Measurements from ENCODE around the gene PKN3.

Gene PKN3

GRCh38 chr9:128732576-128732975, 30.3 kb downstream of the PKN3 start:
- ATAC-seq, result no peak
- no peak for TF ChIP-seq RARB (CRISPR knock-in tag; IDR thresholded peaks at IDR 0.05)
- TF ChIP-seq BACH2 (CRISPR knock-in tag; IDR thresholded peaks at IDR 0.05; ENCODE audit: borderline replicate concordance), result no peak
- TF ChIP-seq CREB5 (CRISPR knock-in tag; IDR thresholded peaks at IDR 0.05; ENCODE audit: low read depth), result no peak
- TF ChIP-seq TSHZ2 (CRISPR knock-in tag; IDR thresholded peaks at IDR 0.05), result no peak
- no peak for TF ChIP-seq ZNF70 (CRISPR knock-in tag; IDR thresholded peaks at IDR 0.05)
- TF ChIP-seq TCF4 (CRISPR knock-in tag; IDR thresholded peaks at IDR 0.05; ENCODE audit: borderline replicate concordance), result no peak
- TF ChIP-seq CSDC2 (CRISPR knock-in tag; IDR thresholded peaks at IDR 0.05), result no peak
- no peak for TF ChIP-seq GLIS3 (CRISPR knock-in tag; IDR thresholded peaks at IDR 0.05)
- TF ChIP-seq ZC3H10 (CRISPR knock-in tag; IDR thresholded peaks at IDR 0.05), result no peak
- no peak for TF ChIP-seq CSRNP3 (CRISPR knock-in tag; IDR thresholded peaks at IDR 0.05)
- no peak for TF ChIP-seq ZNF565 (CRISPR knock-in tag; conservative IDR thresholded peaks at IDR 0.05; ENCODE audit: low read depth)
- TF ChIP-seq, protein P1, sequence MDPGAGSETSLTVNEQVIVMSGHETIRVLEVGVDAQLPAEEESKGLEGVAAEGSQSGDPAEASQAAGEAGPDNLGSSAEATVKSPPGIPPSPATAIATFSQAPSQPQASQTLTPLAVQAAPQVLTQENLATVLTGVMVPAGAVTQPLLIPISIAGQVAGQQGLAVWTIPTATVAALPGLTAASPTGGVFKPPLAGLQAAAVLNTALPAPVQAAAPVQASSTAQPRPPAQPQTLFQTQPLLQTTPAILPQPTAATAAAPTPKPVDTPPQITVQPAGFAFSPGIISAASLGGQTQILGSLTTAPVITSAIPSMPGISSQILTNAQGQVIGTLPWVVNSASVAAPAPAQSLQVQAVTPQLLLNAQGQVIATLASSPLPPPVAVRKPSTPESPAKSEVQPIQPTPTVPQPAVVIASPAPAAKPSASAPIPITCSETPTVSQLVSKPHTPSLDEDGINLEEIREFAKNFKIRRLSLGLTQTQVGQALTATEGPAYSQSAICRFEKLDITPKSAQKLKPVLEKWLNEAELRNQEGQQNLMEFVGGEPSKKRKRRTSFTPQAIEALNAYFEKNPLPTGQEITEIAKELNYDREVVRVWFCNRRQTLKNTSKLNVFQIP (CRISPR knock-in tag; IDR thresholded peaks at IDR 0.05; ENCODE audit: borderline replicate concordance, low read depth), result no peak
- no peak for TF ChIP-seq TOX (CRISPR knock-in tag; IDR thresholded peaks at IDR 0.05; ENCODE audit: borderline replicate concordance)
- TF ChIP-seq, protein P2, sequence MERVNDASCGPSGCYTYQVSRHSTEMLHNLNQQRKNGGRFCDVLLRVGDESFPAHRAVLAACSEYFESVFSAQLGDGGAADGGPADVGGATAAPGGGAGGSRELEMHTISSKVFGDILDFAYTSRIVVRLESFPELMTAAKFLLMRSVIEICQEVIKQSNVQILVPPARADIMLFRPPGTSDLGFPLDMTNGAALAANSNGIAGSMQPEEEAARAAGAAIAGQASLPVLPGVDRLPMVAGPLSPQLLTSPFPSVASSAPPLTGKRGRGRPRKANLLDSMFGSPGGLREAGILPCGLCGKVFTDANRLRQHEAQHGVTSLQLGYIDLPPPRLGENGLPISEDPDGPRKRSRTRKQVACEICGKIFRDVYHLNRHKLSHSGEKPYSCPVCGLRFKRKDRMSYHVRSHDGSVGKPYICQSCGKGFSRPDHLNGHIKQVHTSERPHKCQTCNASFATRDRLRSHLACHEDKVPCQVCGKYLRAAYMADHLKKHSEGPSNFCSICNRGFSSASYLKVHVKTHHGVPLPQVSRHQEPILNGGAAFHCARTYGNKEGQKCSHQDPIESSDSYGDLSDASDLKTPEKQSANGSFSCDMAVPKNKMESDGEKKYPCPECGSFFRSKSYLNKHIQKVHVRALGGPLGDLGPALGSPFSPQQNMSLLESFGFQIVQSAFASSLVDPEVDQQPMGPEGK (CRISPR knock-in tag; IDR thresholded peaks at IDR 0.05; ENCODE audit: borderline replicate concordance), result no peak
- no peak for TF ChIP-seq ZNF8 (CRISPR knock-in tag; IDR thresholded peaks at IDR 0.05)
- no peak for TF ChIP-seq SNAI2 (CRISPR knock-in tag; IDR thresholded peaks at IDR 0.05)
- TF ChIP-seq ZFP3 (CRISPR knock-in tag; IDR thresholded peaks at IDR 0.05), result no peak

DNA sequence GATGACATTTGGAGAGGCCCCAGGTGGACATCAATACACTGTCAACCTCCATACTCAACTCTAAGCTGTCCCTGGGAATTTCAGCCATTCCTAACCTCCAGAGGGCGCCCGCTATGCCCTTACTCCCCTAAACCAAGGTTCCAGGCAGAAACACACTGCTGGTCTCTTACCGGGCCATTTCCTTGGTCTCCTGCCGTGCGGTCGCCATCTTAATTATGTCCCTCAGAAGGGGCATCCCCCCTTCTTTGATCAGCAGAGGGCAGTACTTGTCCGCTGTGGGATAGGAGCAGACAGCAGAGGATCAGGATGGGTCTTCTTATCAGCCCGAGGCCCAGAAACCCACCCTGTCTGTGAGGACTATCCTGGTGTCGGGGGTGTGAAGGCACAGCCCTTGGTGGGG, 31.0 kb downstream of the PKN3 start:
- no peak for TF ChIP-seq ARNTL (CRISPR knock-in tag; IDR thresholded peaks at IDR 0.05; ENCODE audit: borderline replicate concordance, low read depth)
- no peak for TF ChIP-seq TOX (CRISPR knock-in tag; IDR thresholded peaks at IDR 0.05; ENCODE audit: borderline replicate concordance)
- TF ChIP-seq TCF4 (CRISPR knock-in tag; IDR thresholded peaks at IDR 0.05; ENCODE audit: borderline replicate concordance), result 0 out of 2 replicates have a peak, but pooled peaks have one; percentile 15
- ATAC-seq, result peak; percentile 90

GRCh38 chr9:128735373-128735772, 33.1 kb downstream of the PKN3 start:
- no peak for ATAC-seq
- TF ChIP-seq ZFP30 (CRISPR knock-in tag; IDR thresholded peaks at IDR 0.05) (no peak), CSDC2 (CRISPR knock-in tag; IDR thresholded peaks at IDR 0.05) (no peak), TSHZ2 (CRISPR knock-in tag; IDR thresholded peaks at IDR 0.05) (no peak), CREB5 (CRISPR knock-in tag; IDR thresholded peaks at IDR 0.05; ENCODE audit: low read depth) (no peak), TCF4 (CRISPR knock-in tag; IDR thresholded peaks at IDR 0.05; ENCODE audit: borderline replicate concordance) (no peak), ZC3H10 (CRISPR knock-in tag; IDR thresholded peaks at IDR 0.05) (no peak), OSR1 (CRISPR knock-in tag; IDR thresholded peaks at IDR 0.05) (no peak), GLIS3 (CRISPR knock-in tag; IDR thresholded peaks at IDR 0.05) (no peak), TOX (CRISPR knock-in tag; IDR thresholded peaks at IDR 0.05; ENCODE audit: borderline replicate concordance) (no peak), BACH2 (CRISPR knock-in tag; IDR thresholded peaks at IDR 0.05; ENCODE audit: borderline replicate concordance) (no peak), ESRRG (CRISPR knock-in tag; IDR thresholded peaks at IDR 0.05) (no peak), ZFP3 (CRISPR knock-in tag; IDR thresholded peaks at IDR 0.05) (no peak), ISL1 (CRISPR knock-in tag; IDR thresholded peaks at IDR 0.05) (no peak), RARB (CRISPR knock-in tag; IDR thresholded peaks at IDR 0.05) (no peak), ZNF70 (CRISPR knock-in tag; IDR thresholded peaks at IDR 0.05) (no peak), ARNTL (CRISPR knock-in tag; IDR thresholded peaks at IDR 0.05; ENCODE audit: borderline replicate concordance, low read depth) (no peak), PPARA (CRISPR knock-in tag; IDR thresholded peaks at IDR 0.05; ENCODE audit: borderline replicate concordance) (no peak)
